GM23248 (cell line): Measurements from ENCODE around the gene LZIC.

Experiments
- EZH2 ChIP-seq: fragments of 200-600 bp; sonication (generic); IDR thresholded peaks from 2 replicates; pipeline ENCODE4 v1.6.1; 2018; ENCODE audit warnings: antibody characterized with exemption, mild to moderate bottlenecking; ENCODE audit not compliant: insufficient read depth, poor library complexity, severe bottlenecking
- EZH2phosphoT487 ChIP-seq: fragments of 200-600 bp; sonication (generic); IDR thresholded peaks from 2 replicates; pipeline ENCODE4 v1.6.1; 2018; ENCODE audit warnings: antibody characterized with exemption, moderate library complexity, mild to moderate bottlenecking, low read depth; ENCODE audit not compliant: insufficient read depth

GRCh38 chr1:9890224-9890731 lies 52.9 kb downstream of the LZIC start:
- TF ChIP-seq EZH2 = no peak
- TF ChIP-seq EZH2phosphoT487 = no peak
